ENCODE results near the gene COQ8A.

The COQ8A gene

GRCh38 chr1:227009937-227010336 lies 69.8 kb downstream of the COQ8A start:
- DNase-seq (ENCODE audit: low read depth in 2 of 2), result no peak

DNA sequence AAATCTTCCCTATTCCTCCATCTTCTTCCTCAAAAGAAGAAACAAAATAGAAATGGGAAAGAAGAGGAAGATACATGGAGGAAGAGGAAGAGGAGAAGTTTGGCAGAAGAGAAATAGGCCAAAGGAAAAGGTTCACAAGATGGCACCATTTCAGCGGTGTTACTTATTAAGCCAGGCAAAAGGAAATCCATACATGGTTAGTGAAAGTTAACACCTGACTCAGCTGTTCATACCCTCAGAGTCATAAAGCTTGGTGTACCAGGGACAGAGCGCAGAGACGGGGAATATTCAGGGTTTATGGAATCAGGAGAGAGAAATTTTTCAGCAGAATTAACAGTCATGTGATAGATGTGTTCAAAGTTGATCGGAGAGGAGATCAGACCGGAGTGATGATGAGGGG lies 70.6 kb downstream of the COQ8A start:
- no peak for DNase-seq (ENCODE audit: low read depth in 2 of 2)

- DNase-seq (ENCODE audit: low read depth in 2 of 2), result no peak
Observed at GRCh38 chr1:227016990-227017389, 76.9 kb downstream of the COQ8A start.

- DNase-seq (ENCODE audit: low read depth in 2 of 2), result no peak
Observed at GRCh38 chr1:227032396-227032795, 92.3 kb downstream of the COQ8A start.

DNA sequence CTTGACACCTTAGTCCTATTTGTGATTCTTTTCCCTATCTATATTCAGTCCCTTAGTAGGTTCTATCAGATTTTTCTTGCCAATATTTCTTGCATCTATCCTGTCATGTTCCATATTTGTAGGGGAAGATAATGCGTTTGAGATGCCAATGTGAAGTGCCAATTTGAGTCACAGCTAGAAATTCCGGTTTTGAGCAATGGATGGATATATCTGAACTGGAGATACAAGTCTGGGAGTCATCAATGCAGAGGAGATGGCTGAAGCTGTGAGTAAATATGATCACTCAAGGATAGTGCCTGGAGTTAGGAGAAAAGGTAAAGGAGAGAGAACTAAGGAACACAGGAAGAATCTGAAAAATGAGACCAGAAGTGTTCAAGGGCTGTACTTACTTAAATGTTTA lies 93.8 kb downstream of the COQ8A start:
- no peak for DNase-seq (ENCODE audit: low read depth in 2 of 2)

DNA sequence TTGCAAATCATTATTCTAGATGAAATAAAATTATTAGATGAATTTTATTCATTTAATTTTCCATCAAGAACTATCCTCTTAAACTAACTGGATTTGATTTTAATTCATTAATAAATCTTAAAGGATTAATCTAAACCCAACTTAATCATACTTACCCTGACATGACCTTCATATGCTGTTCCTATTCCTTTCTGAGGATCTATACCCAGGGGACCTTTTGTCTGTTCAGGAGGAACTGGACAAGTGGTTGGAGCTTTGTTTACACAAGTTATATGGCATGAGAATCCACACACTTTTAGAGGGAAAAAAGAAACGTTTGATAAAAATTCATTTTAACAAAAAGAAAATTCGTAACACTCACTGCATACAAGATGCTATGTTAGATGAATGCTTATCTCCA lies 95.2 kb downstream of the COQ8A start:
- no peak for DNase-seq (ENCODE audit: low read depth in 2 of 2)

DNA sequence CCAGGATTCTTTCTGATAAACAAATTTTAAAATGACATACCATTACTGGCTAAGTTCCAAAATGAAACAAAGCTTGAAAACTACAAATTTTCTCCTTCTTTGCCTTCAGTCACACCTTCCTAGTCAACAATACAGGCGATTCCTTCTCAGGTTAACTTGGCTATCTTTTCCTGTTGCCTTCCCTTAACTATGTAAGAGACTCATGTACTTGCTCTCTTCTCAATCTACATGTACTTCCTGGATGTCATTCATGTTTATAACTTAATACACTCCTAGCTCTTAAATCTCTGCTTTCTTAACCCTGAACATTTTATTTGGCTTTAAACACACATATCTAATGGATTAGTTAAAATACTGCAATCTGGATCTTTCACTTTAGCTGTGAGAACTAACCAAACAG lies 97.0 kb downstream of the COQ8A start:
- no peak for DNase-seq (ENCODE audit: low read depth in 2 of 2)

Measured in stimulated activated CD4-positive, alpha-beta T cell treated with anti-CD3 and anti-CD28 coated beads, Interleukin-1b, Interleukin-23, amount 100 ng/mL, for 1 hour (primary cell).